ENCODE data around the gene CCNY. TPM values are rescaled to one million over a fixed set of nuclear protein-coding genes. Genes with fewer than 3 reads are reported as not detected.

CCNY gene
- total and polyA plus RNA-seq, 2 of the 13 experiments (the other 11 are each of a cell fraction or from before 2014, with no cell fraction given) = 48.2 to 54.7 TPM

DNA sequence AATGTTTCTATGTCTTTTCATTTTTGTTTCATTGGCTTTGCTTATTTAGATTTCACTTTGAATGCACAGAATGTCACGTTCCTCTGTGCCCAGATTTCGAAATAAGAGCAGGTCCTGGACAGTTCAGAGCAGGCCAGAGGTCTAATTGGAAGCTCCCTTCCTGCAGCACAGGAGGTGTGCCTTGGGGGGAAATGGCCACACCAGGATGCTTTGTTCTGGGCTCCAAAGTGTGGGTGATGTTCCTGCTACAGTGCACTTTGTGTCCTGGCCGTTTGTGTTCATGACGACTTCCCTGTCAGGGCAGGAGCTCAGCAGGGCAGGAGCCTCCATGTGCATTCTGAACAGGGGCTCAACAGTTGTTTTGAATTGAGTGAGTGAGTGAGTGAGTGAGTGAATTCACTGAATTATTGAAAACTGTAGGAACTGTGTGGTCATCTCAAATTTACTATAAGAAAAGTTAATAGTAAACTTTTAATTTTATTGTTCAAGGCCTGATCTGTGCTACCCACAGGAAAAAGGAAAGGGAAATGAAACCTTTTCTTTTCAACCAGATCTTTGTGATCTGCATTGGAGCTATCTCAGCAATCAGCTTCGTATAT is 159.3 kb downstream of the CCNY start (continued):
- TF ChIP-seq, protein P1, sequence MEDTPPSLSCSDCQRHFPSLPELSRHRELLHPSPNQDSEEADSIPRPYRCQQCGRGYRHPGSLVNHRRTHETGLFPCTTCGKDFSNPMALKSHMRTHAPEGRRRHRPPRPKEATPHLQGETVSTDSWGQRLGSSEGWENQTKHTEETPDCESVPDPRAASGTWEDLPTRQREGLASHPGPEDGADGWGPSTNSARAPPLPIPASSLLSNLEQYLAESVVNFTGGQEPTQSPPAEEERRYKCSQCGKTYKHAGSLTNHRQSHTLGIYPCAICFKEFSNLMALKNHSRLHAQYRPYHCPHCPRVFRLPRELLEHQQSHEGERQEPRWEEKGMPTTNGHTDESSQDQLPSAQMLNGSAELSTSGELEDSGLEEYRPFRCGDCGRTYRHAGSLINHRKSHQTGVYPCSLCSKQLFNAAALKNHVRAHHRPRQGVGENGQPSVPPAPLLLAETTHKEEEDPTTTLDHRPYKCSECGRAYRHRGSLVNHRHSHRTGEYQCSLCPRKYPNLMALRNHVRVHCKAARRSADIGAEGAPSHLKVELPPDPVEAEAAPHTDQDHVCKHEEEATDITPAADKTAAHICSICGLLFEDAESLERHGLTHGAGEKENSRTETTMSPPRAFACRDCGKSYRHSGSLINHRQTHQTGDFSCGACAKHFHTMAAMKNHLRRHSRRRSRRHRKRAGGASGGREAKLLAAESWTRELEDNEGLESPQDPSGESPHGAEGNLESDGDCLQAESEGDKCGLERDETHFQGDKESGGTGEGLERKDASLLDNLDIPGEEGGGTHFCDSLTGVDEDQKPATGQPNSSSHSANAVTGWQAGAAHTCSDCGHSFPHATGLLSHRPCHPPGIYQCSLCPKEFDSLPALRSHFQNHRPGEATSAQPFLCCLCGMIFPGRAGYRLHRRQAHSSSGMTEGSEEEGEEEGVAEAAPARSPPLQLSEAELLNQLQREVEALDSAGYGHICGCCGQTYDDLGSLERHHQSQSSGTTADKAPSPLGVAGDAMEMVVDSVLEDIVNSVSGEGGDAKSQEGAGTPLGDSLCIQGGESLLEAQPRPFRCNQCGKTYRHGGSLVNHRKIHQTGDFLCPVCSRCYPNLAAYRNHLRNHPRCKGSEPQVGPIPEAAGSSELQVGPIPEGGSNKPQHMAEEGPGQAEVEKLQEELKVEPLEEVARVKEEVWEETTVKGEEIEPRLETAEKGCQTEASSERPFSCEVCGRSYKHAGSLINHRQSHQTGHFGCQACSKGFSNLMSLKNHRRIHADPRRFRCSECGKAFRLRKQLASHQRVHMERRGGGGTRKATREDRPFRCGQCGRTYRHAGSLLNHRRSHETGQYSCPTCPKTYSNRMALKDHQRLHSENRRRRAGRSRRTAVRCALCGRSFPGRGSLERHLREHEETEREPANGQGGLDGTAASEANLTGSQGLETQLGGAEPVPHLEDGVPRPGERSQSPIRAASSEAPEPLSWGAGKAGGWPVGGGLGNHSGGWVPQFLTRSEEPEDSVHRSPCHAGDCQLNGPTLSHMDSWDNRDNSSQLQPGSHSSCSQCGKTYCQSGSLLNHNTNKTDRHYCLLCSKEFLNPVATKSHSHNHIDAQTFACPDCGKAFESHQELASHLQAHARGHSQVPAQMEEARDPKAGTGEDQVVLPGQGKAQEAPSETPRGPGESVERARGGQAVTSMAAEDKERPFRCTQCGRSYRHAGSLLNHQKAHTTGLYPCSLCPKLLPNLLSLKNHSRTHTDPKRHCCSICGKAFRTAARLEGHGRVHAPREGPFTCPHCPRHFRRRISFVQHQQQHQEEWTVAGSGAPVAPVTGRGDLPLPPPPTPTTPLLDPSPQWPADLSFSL (CRISPR knock-in tag; IDR thresholded peaks at IDR 0.05) = peak; percentile 34; the same call in 1 of the 2 replicates
- TF ChIP-seq PHF21A (CRISPR knock-in tag; IDR thresholded peaks at IDR 0.05) (peak; percentile 53), ZNF564 (CRISPR knock-in tag; IDR thresholded peaks at IDR 0.05) (peak; percentile 56; the same call in 1 of the 2 replicates), NONO (IDR thresholded peaks at IDR 0.05) (no peak), NONO (CRISPR knock-in tag; conservative IDR thresholded peaks at IDR 0.05) (peak; percentile 41; the same call in 1 of the 2 replicates), CEBPG (CRISPR knock-in tag; IDR thresholded peaks at IDR 0.05) (peak; percentile 77), SOX5 (CRISPR knock-in tag; IDR thresholded peaks at IDR 0.05; ENCODE audit: borderline replicate concordance) (peak; percentile 65), FOXA1 (IDR thresholded peaks at IDR 0.05) (no peak), FOXA1 (CRISPR knock-in tag; IDR thresholded peaks at IDR 0.05) (no peak), ZNF124 (CRISPR knock-in tag; IDR thresholded peaks at IDR 0.05) (0 out of 2 replicates have a peak, but pooled peaks have one; percentile 65), TBX3 (IDR thresholded peaks at IDR 0.05; ENCODE audit: borderline replicate concordance) (no peak), ETV5 (CRISPR knock-in tag; IDR thresholded peaks at IDR 0.05; ENCODE audit: borderline replicate concordance) (peak; percentile 37; the same call in 1 of the 2 replicates), SAP130 (CRISPR knock-in tag; IDR thresholded peaks at IDR 0.05; ENCODE audit: low read depth) (peak; percentile 52; the same call in 1 of the 2 replicates), NKX3-1 (CRISPR knock-in tag; IDR thresholded peaks at IDR 0.05) (no peak), ZNF543 (CRISPR knock-in tag; IDR thresholded peaks at IDR 0.05) (0 out of 2 replicates have a peak, but pooled peaks have one; percentile 39), EEA1 (CRISPR knock-in tag; IDR thresholded peaks at IDR 0.05; ENCODE audit: borderline replicate concordance) (no peak)
- TF ChIP-seq, protein P2, sequence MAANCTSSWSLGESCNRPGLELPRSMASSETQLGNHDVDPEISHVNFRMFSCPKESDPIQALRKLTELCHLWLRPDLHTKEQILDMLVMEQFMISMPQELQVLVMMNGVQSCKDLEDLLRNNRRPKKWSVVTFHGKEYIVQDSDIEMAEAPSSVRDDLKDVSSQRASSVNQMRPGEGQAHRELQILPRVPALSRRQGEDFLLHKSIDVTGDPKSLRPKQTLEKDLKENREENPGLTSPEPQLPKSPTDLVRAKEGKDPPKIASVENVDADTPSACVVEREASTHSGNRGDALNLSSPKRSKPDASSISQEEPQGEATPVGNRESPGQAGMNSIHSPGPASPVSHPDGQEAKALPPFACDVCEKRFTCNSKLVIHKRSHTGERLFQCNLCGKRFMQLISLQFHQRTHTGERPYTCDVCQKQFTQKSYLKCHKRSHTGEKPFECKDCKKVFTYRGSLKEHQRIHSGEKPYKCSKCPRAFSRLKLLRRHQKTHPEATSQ (CRISPR knock-in tag; IDR thresholded peaks at IDR 0.05; ENCODE audit: borderline replicate concordance) = no peak
- TF ChIP-seq, protein P3, sequence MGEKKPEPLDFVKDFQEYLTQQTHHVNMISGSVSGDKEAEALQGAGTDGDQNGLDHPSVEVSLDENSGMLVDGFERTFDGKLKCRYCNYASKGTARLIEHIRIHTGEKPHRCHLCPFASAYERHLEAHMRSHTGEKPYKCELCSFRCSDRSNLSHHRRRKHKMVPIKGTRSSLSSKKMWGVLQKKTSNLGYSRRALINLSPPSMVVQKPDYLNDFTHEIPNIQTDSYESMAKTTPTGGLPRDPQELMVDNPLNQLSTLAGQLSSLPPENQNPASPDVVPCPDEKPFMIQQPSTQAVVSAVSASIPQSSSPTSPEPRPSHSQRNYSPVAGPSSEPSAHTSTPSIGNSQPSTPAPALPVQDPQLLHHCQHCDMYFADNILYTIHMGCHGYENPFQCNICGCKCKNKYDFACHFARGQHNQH (CRISPR knock-in tag; IDR thresholded peaks at IDR 0.05) = no peak

All from HepG2 (cell line).